NB4 (cell line): ENCODE data around the gene IFFO2.

Source experiments
- DNase-seq: peaks from one replicate; pipeline ENCODE4 v3.0.0; 2010; ENCODE audit warnings: low read depth
- H3K4me3 ChIP-seq: one replicate; pipeline ENCODE4 v1.5.1; 2011; ENCODE audit warnings: mild to moderate bottlenecking, low read depth, low read length, moderate library complexity
- MYC ChIP-seq: IDR thresholded peaks from 2 replicates; pipeline ENCODE4 v1.6.1; 2011; ENCODE audit warnings: low read depth, low read length
- POLR2A ChIP-seq: IDR thresholded peaks from 2 replicates; pipeline ENCODE4 v1.6.1; 2011; ENCODE audit warnings: mild to moderate bottlenecking; ENCODE audit not compliant: insufficient read length; ENCODE audit errors: extremely low read depth
- TF ChIP-seq, protein P1 (sequence below): IDR thresholded peaks from one replicate; pipeline ENCODE4 v1.5.1; 2012; ENCODE audit warnings: low read depth, low read length
- TF ChIP-seq, protein P2 (sequence below): IDR thresholded peaks from 2 replicates; pipeline ENCODE4 v1.6.1; 2011; ENCODE audit warnings: low read depth, low read length

The IFFO2 gene

DNA sequence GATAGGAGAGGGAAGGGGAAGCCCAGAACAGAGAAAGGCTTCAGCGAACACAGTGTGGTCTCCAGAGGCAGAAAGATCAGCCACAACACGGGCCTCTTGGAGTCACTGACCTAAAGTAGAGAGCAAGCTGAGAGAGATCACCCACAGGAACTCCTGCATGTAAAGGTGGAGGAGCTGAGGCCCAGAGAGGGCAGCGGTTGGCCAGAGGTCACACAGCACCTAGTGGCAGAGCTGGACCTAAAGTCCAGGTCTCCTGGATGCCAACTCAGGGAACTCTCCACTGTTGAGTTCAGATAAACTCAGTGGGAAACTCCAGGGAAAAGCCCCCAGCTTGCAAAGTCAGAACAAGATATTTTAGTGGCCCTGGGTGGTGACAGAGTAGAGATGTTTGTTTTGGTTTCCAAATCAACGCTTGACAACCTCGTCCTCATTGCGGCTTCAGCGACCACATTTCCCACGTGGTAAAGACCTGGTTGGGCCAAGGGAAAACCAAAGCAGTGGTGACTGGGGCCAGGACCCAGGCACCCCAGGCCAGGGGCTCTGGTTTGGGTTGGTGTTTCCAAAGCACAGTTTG lies 4.6 kb downstream of the IFFO2 start:
- no peak for TF ChIP-seq POLR2A
- no peak for TF ChIP-seq MYC
- TF ChIP-seq, protein P1, sequence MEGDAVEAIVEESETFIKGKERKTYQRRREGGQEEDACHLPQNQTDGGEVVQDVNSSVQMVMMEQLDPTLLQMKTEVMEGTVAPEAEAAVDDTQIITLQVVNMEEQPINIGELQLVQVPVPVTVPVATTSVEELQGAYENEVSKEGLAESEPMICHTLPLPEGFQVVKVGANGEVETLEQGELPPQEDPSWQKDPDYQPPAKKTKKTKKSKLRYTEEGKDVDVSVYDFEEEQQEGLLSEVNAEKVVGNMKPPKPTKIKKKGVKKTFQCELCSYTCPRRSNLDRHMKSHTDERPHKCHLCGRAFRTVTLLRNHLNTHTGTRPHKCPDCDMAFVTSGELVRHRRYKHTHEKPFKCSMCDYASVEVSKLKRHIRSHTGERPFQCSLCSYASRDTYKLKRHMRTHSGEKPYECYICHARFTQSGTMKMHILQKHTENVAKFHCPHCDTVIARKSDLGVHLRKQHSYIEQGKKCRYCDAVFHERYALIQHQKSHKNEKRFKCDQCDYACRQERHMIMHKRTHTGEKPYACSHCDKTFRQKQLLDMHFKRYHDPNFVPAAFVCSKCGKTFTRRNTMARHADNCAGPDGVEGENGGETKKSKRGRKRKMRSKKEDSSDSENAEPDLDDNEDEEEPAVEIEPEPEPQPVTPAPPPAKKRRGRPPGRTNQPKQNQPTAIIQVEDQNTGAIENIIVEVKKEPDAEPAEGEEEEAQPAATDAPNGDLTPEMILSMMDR: no peak
- TF ChIP-seq, protein P2, sequence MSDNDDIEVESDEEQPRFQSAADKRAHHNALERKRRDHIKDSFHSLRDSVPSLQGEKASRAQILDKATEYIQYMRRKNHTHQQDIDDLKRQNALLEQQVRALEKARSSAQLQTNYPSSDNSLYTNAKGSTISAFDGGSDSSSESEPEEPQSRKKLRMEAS: 0 out of 2 replicates have a peak, but pooled peaks have one; percentile 11
- DNase-seq: peak; percentile 34
- H3K4me3 ChIP-seq: no peak overlapping the region

DNA sequence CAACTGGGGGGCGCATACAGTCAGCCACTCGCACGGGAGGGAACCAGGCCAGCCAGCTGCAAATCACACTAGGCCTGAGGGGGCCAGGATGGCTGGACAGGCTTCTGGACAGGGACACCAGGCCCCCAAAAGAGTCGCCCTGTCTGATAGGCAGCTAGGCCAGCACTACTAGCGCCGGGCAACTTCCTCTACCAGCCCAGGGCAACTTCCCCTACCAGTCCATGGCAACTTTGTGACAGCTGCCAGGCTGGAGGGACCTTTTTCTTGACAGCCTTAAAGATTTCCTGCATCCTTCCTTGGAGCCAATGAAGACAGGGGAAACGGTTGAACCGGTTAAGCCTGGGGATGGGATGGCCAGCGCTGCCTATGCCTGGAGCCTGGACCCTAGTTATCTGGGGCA lies 5.1 kb downstream of the IFFO2 start:
- H3K4me3 ChIP-seq: no peak overlapping the region
- peak; percentile 35 for DNase-seq
- TF ChIP-seq, protein P1: no peak
- TF ChIP-seq MYC: no peak
- no peak for TF ChIP-seq POLR2A
- TF ChIP-seq, protein P2: no peak

DNA sequence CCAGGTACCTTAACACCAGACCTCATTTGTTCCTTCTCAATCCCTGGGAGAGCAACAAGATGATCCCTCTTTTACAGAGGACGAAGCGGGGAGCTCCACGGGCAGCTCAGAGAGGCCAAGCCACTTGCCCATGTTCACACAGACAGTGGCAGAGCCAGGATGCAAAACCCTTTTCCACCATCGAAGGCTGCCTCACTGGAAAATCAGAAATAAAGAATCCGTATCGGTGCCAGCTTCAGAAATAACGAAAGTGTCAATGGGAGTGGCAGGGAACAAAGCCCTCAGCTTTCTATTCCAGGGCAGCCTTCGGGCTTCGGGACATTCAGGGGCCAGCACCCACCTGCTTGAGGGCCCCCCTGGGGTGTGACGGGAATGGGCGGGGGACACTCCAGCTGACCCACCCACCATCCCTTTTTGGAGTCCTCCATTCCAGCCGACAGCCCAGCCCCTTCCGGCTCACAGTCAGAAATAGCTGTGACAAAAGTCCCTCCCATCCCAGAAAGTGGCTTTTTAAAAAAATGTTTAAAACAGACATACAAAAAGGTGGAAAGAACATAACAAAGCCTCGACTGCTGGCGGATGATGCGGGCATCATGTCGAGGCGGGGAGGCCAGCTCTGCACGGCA lies 6.0 kb downstream of the IFFO2 start:
- no peak for DNase-seq
- H3K4me3 ChIP-seq: no peak overlapping the region
- TF ChIP-seq POLR2A: no peak
- TF ChIP-seq, protein P1: no peak
- no peak for TF ChIP-seq MYC
- TF ChIP-seq, protein P2: no peak

DNA sequence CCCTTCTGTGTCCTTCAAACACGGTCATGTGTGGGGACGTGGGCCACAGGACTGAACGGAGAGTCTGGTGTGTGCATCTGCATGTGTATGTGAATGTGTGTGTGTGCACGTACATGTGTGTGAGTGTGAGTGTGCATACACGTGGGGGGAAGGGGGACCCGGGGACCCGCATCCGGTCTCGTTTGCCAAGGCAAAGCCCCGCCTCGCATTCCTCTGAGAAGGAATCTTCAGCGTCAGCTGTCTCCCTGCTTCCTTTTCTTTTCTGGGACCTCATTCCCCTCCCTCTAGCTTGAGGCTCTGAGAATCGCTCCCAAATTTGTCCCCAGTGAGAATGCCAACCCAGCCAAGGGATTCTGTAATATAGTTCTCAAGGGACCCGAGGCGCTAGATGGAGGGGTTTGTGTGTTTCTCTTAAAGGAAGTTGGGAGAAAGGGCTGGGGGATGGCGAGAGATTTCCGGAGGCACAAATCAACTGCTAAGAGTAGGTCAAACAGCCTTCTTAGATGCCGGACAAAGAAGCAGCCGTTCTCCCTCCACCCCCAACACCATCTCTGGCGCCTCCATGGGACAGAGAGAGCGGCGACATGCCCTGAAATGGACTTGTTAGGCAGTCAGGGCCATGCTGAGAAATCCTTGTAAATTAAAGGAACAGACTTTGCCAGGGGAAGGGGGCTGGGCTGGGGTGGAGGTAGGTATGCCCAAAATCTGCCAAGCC lies 6.6 kb downstream of the IFFO2 start:
- DNase-seq: peak; percentile 35
- H3K4me3 ChIP-seq: no peak overlapping the region
- TF ChIP-seq MYC: no peak
- TF ChIP-seq POLR2A: no peak
- TF ChIP-seq, protein P2: no peak
- TF ChIP-seq, protein P1: no peak

DNA sequence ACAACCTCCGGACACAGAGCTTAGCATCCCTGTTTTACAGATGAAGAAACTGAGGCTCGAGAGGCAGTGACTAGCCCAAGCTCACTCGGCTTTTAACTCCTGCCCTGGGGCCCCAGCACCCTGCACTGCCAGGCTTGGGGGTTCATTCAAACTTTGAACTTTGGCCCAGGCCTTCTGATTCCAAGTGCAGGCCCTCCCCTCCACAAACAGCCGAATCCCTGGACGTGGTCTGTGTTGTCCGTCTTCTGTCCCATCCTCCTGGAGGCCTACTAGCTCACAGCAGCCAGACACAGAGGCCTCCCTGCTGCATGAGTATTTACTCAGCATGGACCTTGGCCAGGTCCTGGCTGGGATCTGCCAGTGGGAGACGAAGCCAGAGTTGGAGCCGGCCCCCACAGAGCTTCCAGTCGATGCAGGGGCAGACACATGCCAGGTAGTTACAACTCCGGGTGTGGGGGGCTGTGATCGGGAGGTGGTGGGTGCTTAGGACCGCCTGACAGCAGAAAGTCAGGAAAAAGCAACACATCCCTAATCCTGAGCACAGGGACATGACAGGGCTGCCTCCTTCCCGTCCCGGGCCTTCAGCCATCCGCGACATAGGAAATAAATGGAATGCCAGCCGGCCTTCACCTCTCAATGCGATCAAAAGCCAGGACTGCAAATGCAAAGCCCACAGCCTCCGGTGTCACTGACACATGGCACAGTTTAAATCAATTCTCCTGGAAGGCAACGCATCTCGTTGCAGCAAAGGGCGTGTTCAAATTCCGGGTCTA lies 7.4 kb downstream of the IFFO2 start:
- no peak for DNase-seq
- no peak overlapping the region for H3K4me3 ChIP-seq

More for the DNA sequence above, 7.4 kb downstream of the IFFO2 start:
- TF ChIP-seq POLR2A (no peak), MYC (no peak)
- TF ChIP-seq, protein P1: no peak
- TF ChIP-seq, protein P2: no peak
